Lower lobe of right lung (tissue), 2 donors: ENCODE results near the gene B9D1. TPM values are rescaled to one million over a fixed set of nuclear protein-coding genes. Genes with fewer than 3 reads are reported as not detected.

ENCODE experiments used
- ATAC-seq, 2 donors: fragments of 200-7000 bp; cut with Tn5 transposase; one replicate each; pipeline ENCODE4 v1.9.1; 2020 to 2022; ENCODE audit warnings: mild to moderate bottlenecking in 2 of 2, moderate library complexity in 2 of 2
- DNase-seq: peaks from one replicate; pipeline ENCODE4 v3.0.0-alpha.2; 2020
- H3K27ac ChIP-seq: fragments of 200-600 bp; one replicate; pipeline ENCODE4 v1.8.0; 2022
- H3K27me3 ChIP-seq: fragments of 200-600 bp; one replicate; pipeline ENCODE4 v1.8.0; 2022; ENCODE audit warnings: low read depth
- H3K36me3 ChIP-seq: fragments of 200-600 bp; one replicate; pipeline ENCODE4 v1.8.0; 2022; ENCODE audit warnings: mild to moderate bottlenecking
- H3K4me1 ChIP-seq: fragments of 200-600 bp; one replicate; pipeline ENCODE4 v1.8.0; 2022
- H3K4me3 ChIP-seq: fragments of 200-600 bp; one replicate; pipeline ENCODE4 v1.8.0; 2022; ENCODE audit warnings: mild to moderate bottlenecking
- H3K9me3 ChIP-seq: fragments of 200-600 bp; one replicate; pipeline ENCODE4 v1.8.0; 2022
- CTCF ChIP-seq: fragments of 200-600 bp; IDR thresholded peaks from one replicate; pipeline ENCODE4 v1.8.0; 2022; ENCODE audit warnings: antibody characterized with exemption, mild to moderate bottlenecking
- intact Hi-C: fragments of 100-400 bp; cut with DNase I; formaldehyde crosslinking; loops from one replicate; pipeline ENCODE4 v1.11.0; 2022
- total RNA-seq: library from RNA; stranded (reverse); fragmentation: NEBNext Ultra II Directional; extraction: Animal tissue kit (Norgen Biotek cat#: 25700); gene quantifications from one replicate; pipeline ENCODE4 v1.2.1, GENCODE V29; 2021
- donor health status: DM: no; HTN: yes; CAD: no; lungs with severe emphysema.

The B9D1 gene
- total RNA-seq, 1 donor from 2014 or later: 11.3 TPM

GRCh38 chr17:19404264-19404663 is 41.7 kb upstream of the B9D1 start:
- DNase-seq: no peak
- intact Hi-C loops: no loop called here

GRCh38 chr17:19403021-19403420 is 40.5 kb upstream of the B9D1 start:
- H3K4me3 ChIP-seq: no peak overlapping the region
- intact Hi-C loops: no loop called here
- no peak overlapping the region for H3K27ac ChIP-seq
- H3K36me3 ChIP-seq: no peaks in the 10 kb centered on the region
- no peaks in the 10 kb centered on the region for H3K9me3 ChIP-seq
- TF ChIP-seq CTCF: no peak
- no peaks in the 10 kb centered on the region for H3K27me3 ChIP-seq
- DNase-seq: no peak
- H3K4me1 ChIP-seq: peaks cover 31% of the 10 kb centered on the region
- ATAC-seq: no peak

More at GRCh38 chr17:19404264-19404663, 41.7 kb upstream of the B9D1 start:
- H3K27ac ChIP-seq: no peak overlapping the region
- no peaks in the 10 kb centered on the region for H3K27me3 ChIP-seq
- no peak overlapping the region for H3K4me3 ChIP-seq
- no peak for ATAC-seq
- H3K9me3 ChIP-seq: no peaks in the 10 kb centered on the region
- peaks cover 19% of the 10 kb centered on the region for H3K4me1 ChIP-seq
- no peak for TF ChIP-seq CTCF
- H3K36me3 ChIP-seq: no peaks in the 10 kb centered on the region

GRCh38 chr17:19402171-19402570 is 39.6 kb upstream of the B9D1 start:
- no peak for TF ChIP-seq CTCF
- ATAC-seq: no peak
- peaks cover 38% of the 10 kb centered on the region for H3K4me1 ChIP-seq
- no peaks in the 10 kb centered on the region for H3K9me3 ChIP-seq
- no peaks in the 10 kb centered on the region for H3K36me3 ChIP-seq
- no peak overlapping the region for H3K4me3 ChIP-seq
- DNase-seq: no peak
- H3K27ac ChIP-seq: peak overlapping the region; percentile 25
- intact Hi-C loops: no loop called here
- no peaks in the 10 kb centered on the region for H3K27me3 ChIP-seq

GRCh38 chr17:19401321-19402010 is 38.9 kb upstream of the B9D1 start:
- ATAC-seq (no peak), DNase-seq (no peak)
- intact Hi-C loops: no loop called here
- Histone ChIP-seq H3K27ac (peak overlapping the region; percentile 25), H3K4me3 (no peak overlapping the region), H3K9me3 (no peaks in the 10 kb centered on the region), H3K27me3 (no peaks in the 10 kb centered on the region), H3K36me3 (no peaks in the 10 kb centered on the region), H3K4me1 (peaks cover 38% of the 10 kb centered on the region)
- no peak for TF ChIP-seq CTCF

GRCh38 chr17:19399750-19400450 is 37.4 kb upstream of the B9D1 start:
- TF ChIP-seq CTCF: no peak
- intact Hi-C loops: no loop called here
- peak overlapping the region; percentile 27 for H3K27ac ChIP-seq
- H3K27me3 ChIP-seq: no peaks in the 10 kb centered on the region
- DNase-seq: no peak
- H3K4me3 ChIP-seq: no peak overlapping the region
- peaks cover 38% of the 10 kb centered on the region for H3K4me1 ChIP-seq
- no peaks in the 10 kb centered on the region for H3K9me3 ChIP-seq
- no peak for ATAC-seq
- no peaks in the 10 kb centered on the region for H3K36me3 ChIP-seq
